OCI-M2 (cell line): ENCODE measurements around the gene KCNQ1.

Experiments
- DNase-seq: peaks from one replicate; lab custom pipeline; 2025; ENCODE audit not compliant: unreplicated experiment; lab: John Stamatoyannopoulos, UW

KCNQ1 gene

DNA sequence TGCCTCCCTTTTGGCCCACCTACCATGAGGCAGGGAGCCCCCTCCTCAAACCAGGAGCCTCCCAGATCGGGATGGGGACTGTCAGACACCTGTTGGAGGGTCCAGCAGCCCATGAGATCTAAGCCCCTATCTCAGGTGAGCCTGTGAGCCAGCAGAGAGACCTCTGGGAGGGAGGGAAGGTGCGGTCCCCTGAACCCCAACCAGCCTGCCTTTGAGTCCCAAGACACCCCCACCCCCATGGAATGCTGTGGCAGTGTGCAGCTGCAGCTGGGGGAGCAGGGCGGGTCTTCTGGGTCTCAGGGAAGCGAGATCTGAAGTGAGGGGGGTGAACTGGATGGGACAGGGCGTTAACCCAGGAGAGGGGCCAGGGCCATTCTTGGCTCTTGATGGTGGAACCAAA lies 442.1 kb downstream of the KCNQ1 start:
- DNase-seq: no peak

GRCh38 chr11:2887515-2888195 lies 442.8 kb downstream of the KCNQ1 start:
- DNase-seq: no peak

- DNase-seq: peak; percentile 15
Observed at GRCh38 chr11:2888266-2888968, 443.6 kb downstream of the KCNQ1 start.

DNA sequence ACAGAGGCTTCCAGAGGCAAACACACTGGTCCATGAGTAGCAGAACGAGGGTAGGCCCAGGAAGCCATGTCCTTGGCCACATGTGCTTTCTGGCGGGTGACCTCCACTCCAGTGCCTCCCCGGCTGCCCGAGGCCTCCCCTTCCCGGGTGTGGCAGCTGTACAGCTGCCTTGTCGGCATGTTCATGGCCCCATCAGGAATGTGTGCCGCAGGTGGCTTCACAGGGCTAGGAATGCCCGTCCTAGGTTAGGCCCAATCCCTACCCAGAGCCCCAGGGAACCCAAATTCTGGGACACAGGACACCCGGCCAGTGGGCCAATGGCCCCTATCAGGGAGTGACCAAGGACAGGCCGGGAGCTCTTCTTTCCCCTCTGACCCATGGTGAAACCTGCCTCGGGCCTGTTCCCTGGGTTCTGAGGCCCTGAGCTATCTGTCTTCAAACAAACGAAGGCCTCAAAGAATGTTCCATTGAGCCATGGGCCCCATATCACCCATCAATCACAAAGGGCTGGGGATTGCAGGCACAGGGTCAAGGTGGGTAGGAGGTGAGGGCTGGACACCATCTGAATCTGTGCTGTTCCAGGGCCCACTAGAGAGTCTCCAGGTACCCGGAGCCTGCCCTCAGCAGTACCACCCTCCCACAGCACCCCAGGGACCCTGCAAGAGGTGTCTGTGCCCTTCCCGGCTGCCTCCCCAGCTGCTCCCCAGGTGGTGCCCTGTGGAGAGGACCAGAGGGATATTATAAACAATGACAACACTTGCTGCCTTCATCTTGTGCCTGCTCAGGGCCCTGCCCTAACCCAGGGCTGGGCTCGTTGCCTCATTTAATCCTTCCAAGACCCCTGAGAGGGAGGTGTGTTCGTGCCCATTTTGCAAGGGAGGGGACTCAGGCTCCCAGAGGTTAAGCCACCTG lies 444.8 kb downstream of the KCNQ1 start:
- DNase-seq: no peak

GRCh38 chr11:2890466-2891294 lies 445.9 kb downstream of the KCNQ1 start:
- no peak for DNase-seq

GRCh38 chr11:2891326-2892214 lies 446.8 kb downstream of the KCNQ1 start:
- no peak for DNase-seq

DNA sequence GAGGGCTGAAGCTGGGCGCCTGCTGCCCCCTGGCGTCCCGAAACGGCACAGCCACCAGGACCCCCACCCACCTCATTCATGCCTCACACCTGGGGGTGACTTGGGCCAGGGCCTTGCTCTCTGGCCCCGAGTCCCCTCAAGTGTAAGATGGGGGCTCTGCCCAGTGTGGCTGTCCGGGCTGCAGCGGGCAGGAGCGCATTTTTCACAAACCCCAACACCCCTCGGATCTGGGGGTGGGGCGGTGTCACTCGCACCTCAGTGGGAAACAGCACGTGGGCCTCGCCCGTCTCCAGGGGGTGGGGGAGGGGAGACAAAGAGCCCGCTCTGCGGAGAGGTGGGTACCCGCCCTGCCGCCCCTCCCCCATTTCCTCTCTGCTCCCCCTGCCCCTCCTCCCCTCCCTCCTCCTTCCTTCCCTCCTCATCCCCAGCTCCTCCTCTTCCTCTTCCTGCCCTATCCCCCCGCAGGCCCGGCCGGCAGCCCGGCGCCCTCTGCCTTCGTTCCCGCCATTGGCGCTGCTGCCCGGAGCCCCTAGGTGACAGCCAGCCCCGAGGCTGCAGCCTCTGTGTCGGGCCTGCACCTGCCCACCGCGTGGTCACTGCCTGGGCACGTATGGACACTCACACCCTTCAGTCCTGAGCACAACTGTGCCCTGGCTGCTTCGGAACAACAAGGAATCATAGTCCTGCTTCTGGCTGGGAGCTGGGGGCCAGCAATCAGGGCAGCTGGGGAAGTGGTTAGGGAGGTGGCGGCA lies 447.6 kb downstream of the KCNQ1 start:
- DNase-seq: peak; percentile 33

DNA sequence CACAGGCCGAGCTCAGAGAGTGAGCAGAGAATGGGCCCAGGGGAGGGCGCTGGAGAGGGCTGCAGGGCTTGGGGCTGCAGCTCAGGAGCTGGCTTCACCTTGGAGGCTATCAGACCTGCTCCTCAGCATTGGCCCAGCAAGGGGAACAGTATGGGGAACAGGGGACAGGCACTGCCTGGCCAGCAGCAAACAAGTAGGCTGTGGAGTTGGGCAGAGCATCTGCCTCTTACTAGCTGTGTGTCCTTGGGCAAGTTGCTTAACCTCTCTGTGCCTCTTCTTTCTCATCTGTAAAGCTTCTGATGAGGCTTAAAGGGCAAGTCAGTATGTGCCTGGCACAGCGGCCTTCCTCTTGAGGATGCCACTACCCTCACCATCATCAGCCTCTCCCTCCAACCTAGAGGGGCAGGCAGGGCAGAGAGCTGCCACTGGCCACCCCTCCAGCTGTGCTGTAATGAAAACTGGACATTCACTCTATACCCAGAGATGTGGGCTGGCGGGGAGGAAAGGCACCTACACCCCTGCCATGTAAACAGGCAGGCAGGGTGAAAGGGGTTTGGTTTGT lies 448.2 kb downstream of the KCNQ1 start:
- DNase-seq: no peak

GRCh38 chr11:2893935-2894334 lies 449.1 kb downstream of the KCNQ1 start:
- no peak for DNase-seq

- DNase-seq: no peak
Observed at GRCh38 chr11:2896047-2896446, 451.2 kb downstream of the KCNQ1 start.

- no peak for DNase-seq
Observed at GRCh38 chr11:2897048-2897447, 452.2 kb downstream of the KCNQ1 start.

DNA sequence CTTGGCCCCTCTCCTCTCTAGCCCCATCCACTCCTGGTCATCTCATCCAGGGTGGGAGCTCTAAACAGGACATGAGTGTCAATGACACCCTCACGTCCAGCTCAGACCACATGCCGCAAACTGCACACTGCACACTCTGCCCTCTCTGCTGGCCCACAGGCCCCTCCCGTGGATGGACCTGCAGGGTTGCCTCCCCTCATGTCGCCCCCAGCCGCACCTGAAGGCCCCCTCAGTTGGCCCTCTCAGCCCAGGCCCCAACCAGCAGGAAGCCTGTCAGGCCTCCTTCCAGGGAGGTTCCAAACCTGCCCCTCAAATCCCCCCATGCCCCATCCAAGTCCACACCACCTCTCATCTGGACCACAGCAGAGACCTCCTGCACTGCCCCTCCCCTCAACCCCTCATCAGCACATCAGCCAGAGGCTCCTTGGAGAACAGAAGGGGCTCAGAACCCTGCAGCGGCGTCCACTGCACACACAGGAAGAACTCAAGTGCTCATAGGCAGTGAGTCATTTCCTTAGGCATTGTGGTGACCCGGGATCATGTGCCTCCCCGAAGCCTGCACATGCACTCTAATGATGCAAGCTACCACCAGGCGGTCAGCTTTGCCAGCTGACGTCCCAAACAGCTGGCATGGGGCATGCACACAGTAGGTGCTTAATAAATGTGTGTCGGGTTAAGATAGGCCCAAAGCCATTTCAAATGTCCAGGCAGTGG lies 453.7 kb downstream of the KCNQ1 start:
- DNase-seq: no peak
